Stimulated activated CD8-positive, alpha-beta memory T cell treated with anti-CD3 and anti-CD28 coated beads, Interleukin-7, amount 100 ng/mL, for 48 hours (primary cell): ENCODE data around the gene OR5M10.
"Not testable (repeated sequence)": the region's sequence is repeated elsewhere in the genome, so short reads cannot be mapped to it uniquely, and the experiment has no call there.

ENCODE experiments used
- DNase-seq, 2 donors: peaks; one replicate each; pipeline ENCODE4 v3.0.0-alpha.2; 2020; ENCODE audit warnings: low read depth in 1 of 2; ENCODE audit errors: extremely low read depth in 1 of 2

The OR5M10 gene

GRCh38 chr11:56577621-56578020 lies at the start of gene OR5M10:
OR5M10 (minus strand) TSS chr11:56577721; CDS start chr11:56577721, 0 bp downstream.
- DNase-seq: no peak

GRCh38 chr11:56625946-56626345 lies 48.4 kb upstream of the OR5M10 start:
- DNase-seq: no peak

- DNase-seq: no peak
Measured at GRCh38 chr11:56624661-56625110, 47.2 kb upstream of the OR5M10 start.

GRCh38 chr11:56611174-56611573 lies 33.7 kb upstream of the OR5M10 start:
- DNase-seq: no peak

GRCh38 chr11:56592088-56592717 lies 14.7 kb upstream of the OR5M10 start:
- not testable (repeated sequence) for DNase-seq

GRCh38 chr11:56558574-56558973 lies 18.9 kb downstream of the OR5M10 start:
- DNase-seq: no peak

GRCh38 chr11:56554691-56555090 lies 22.8 kb downstream of the OR5M10 start:
- DNase-seq: not testable (repeated sequence)

GRCh38 chr11:56545531-56545930 lies 32.0 kb downstream of the OR5M10 start:
- DNase-seq: no peak

- DNase-seq: no peak
Measured at GRCh38 chr11:56543739-56544138, 33.8 kb downstream of the OR5M10 start.

GRCh38 chr11:56543157-56543556 lies 34.4 kb downstream of the OR5M10 start, which contains the start of gene OR5M11:
OR5M11 (minus strand) TSS chr11:56543257; CDS start chr11:56543257, 0 bp downstream.
- no peak for DNase-seq

- DNase-seq: no peak
Measured at GRCh38 chr11:56533054-56533740, 44.3 kb downstream of the OR5M10 start.

- DNase-seq: no peak
Measured at GRCh38 chr11:56531856-56532255, 45.7 kb downstream of the OR5M10 start.
